ENCODE results near the gene RPS2.

The RPS2 gene

DNA sequence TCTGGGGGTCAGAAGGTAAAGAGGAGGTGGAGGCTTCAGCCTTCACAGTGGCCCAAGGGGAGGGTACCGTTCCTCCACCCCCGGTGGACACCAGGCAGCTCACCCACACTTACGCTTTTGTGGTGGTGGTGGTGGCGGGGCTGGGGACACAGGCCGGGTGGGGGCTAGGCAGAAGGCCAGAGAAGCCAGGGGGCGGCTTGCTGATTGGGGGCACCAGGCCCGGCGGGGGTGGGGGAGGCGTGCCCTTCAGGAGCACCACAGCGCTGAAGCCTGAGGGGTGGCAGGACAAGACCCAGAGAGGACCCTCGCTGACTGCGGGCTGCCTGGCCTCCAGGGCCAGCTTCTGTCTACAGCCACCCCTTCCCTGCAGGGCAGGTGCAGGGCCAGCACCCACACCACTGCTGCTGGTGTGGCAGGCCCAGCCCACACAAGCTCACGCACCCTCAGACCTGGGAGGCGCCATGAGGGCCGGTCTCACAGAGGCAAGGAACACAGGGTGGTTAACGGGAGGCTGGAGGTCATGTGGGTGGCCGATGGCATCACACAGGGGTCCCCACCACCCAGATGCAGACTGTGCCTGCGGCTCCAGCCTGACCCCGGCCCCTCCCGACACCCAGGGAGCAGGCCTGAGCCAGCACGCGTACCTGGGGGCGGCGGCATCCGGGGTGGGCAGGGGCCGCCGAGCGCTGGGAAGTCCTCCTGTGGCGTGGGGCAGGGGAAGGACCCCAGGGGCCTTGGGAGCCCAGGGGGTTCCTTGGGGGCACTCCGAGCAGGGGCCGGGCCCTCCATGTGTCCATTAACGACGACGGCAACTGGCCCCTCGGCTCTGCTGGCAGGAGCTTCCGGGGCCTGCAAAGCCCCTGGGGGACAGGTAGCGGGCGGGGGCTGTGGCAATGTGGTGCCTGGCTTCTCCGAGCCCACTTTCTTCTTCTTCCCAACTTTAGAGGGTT lies 34.5 kb upstream of the RPS2 start:
- no peak for DNase-seq

DNA sequence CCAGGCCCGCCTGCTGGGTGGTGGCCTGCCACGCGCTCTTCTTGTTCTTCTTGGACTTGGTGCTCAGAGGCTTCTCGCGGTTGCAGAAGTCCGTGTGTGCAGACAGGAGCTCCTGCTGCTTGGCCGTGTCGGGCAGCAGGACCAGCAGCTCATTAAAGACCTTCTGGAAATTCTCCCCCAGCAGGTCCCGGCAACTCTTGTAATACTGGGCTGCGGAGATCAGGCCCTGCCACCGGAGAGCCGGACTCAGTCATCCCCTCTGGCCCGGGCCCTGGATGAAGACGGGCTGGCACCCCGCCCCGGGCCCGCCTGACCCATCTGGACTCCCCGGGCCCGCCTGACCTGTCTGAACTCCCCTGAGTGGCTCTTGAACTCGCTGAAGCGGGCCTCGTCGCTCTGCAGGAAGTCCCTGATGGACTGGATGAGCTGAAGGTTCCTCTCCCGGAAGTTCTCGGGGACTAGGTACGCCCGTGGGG lies 33.8 kb upstream of the RPS2 start:
- no peak for DNase-seq

DNA sequence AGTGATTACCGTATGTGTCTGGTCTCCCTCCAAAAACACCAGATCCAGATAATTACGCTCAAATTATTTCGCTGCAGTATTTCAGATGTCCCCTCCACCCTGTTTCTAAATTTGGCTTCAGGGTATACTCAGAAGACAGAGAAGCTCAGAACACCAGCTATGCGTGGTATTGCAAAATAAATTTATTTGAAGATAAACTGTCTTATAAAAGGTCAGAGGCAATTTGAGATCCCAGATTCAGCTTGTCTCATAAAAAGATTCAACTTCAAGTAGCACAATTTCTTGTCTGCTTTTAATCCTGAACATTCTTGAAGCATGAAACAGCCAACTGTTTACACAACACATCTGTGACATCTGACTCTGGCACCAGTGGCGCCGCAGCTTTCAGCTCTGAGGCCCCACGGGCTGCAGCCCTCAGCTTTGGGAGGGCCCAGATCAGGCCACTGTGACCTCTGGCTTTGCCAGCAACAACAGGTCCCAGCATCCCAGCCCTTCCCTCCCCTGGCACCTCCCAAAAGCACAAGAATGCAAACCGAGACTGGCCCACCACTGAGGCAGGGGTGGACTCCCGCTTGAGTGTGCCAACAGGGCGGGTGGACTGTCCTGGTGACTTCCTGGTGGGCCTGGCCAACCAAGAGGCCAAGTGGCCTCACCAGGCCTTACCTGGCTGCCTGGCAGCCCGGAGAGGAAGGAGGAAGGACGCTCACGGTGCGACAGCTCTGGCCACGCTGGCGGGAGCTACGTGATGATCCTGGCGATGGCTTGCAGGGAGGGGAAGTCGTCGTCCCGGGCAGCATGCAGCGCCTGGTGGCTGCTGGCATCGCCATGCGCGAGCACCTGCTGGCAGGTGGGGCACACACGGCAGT lies 33.1 kb upstream of the RPS2 start:
- no peak for DNase-seq

GRCh38 chr16:1993731-1994131 lies 29.1 kb upstream of the RPS2 start:
- no peak for DNase-seq

DNA sequence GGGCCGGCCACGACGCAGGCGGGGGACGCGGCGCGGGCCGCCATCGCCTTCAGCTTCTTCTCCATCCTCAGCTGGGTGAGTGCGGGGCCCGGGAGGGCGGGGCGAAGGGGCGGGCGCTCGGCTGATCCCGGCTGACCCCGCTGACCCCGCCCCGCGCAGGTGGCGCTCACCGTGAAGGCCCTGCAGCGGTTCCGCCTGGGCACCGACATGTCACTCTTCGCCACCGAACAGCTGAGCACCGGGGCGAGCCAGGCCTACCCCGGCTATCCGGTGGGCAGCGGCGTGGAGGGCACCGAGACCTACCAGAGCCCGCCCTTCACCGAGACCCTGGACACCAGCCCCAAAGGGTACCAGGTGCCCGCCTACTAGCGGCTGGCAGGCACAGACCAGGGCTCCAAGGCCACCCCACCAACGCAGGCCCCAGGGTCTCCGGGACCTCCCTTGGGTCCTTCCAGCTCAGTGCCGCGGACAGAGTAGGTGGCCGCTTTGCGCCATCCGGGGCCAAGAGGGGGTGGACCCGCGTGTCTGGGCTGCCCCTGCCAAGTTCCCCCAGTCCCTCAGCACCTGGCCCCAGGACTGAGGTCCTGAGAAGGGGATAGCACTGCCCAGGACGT lies 28.2 kb upstream of the RPS2 start:
- no peak for DNase-seq

DNA sequence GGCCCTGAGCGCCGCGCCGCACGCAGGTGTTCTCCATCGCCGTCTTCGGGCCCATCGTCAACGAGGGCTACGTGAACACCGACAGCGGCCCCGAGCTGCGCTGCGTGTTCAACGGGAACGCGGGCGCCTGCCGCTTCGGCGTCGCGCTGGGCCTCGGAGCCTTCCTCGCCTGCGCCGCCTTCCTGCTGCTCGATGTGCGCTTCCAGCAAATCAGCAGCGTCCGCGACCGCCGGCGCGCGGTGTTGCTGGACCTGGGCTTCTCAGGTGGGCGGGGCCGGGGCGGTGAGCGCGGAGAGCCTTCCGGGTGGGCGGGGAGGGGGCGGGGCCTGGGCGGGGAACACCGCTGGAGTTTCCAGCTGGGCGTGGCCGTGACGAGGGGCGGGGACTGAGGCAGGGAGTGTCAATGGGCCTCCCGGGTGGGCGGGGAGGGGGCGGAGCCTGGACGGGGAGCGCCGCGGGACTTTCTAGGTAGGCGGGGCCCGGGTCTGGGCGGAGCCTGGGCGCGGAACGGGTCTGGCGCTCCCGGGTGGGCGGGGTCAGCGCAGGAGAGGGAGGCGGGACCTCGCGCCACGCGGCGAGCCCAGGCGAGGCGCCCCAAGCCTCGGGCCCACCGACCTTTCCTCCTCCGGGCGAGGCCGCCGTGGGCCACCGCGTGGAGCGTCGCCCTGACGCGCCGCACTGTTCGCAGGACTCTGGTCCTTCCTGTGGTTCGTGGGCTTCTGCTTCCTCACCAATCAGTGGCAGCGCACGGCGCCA lies 27.5 kb upstream of the RPS2 start:
- DNase-seq, result no peak

GRCh38 chr16:1991588-1991947 lies 26.9 kb upstream of the RPS2 start:
- DNase-seq, result no peak

GRCh38 chr16:1991135-1991551 lies 26.5 kb upstream of the RPS2 start:
- DNase-seq, result no peak

DNA sequence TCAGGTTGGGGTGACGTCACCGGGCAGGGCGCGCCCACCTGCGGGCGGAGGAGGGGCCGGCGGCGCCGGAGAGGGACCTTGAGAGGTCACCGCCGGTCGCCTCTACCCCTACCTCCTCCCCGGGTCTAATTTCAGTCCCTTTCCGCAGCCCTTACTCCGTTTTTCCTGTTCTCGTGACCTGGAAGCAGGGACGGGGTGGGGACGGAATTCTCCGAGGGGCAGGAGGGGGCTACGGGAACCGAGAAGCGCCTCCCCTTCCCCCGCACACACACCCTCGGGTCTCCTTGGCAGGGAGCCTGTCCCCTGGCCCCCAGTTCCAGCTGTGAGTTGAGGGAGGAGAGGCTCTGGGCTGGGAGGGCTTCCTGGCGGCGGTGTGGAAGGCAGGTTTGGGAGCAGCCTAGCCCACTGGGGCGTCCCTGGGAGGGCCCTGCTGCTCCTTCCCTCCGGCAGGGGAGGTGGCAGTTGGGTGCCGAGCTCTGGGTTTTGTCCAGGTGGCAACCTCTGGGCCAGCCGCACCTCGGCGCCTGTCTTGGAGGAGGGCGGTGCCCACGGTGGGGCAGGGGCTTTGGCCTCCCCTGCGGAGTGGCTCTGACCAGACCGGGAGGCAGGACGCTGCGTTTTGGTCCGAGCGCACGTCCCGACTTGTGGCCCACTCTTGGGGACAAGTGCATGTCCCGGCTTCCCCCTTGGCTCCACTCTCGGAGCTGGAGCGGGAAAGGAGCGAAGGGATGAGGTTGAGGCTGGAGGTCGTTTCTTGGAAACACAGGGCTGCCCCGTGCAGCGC lies 25.9 kb upstream of the RPS2 start:
- no peak for DNase-seq

DNA sequence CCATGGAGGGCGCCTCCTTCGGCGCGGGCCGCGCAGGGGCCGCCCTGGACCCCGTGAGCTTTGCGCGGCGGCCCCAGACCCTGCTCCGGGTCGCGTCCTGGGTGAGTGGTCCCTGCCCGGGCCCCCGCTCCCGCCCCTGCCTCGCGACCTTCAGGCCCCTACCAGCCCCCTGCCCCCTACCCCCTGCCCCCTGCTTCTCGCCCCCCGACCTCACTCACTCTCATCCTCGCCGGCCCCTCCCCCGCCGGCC lies 25.4 kb upstream of the RPS2 start:
- DNase-seq, result no peak

GRCh38 chr16:1989209-1990100 lies 24.8 kb upstream of the RPS2 start, which contains the start of gene SYNGR3:
SYNGR3 (plus strand) TSS chr16:1989970; CDS start chr16:1990103, 133 bp downstream.
- DNase-seq, result no peak

DNA sequence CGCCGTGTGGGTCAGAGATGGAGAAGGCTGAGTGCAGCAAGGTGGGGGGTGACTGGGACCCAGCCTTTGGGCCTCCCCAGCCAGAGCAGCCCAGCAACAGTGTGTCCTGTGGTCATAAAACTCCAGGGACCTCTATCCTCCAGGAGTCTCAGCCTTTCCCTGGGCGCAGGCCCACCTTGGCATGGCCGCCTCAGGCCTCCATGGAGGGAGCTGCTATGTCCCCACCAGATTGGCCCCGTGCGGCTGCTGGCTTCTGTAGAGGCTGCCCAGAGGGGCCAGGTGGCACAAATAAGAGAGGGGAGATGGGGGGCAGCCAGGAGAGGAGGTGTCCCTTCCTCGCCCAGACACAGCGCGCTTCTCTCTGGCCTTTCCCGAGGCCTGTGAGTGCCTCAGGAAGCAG lies 22.6 kb upstream of the RPS2 start:
- DNase-seq, result no peak

DNA sequence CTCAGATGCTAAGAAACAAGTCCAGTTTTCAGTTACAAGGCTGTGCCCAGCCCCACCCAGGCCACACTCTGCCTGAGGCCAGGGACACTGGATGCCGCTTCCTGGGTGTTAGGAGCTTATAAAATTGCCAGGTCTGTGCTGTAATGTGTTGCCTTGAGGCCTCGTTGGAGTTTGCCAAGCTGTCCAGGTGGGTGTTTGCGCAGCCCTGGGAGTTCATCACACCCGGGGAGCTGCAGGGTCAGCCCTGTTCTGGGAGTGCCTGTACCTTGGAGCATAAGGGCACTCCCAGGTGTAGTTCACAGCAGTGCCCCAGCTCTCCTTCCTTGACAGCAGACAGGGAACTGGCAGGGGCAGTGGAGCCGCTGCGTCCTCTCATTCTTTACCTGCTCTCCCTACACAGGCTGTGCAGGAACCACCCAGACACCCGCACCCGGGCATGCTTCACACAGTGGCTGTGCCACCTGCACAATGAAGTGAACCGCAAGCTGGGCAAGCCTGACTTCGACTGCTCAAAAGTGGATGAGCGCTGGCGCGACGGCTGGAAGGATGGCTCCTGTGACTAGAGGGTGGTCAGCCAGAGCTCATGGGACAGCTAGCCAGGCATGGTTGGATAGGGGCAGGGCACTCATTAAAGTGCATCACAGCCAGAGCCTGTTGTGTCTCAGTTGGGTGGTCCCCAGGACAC lies 21.0 kb upstream of the RPS2 start:
- no peak for DNase-seq

- no peak for DNase-seq
Observed at GRCh38 chr16:1984347-1985225, 20.0 kb upstream of the RPS2 start.

DNA sequence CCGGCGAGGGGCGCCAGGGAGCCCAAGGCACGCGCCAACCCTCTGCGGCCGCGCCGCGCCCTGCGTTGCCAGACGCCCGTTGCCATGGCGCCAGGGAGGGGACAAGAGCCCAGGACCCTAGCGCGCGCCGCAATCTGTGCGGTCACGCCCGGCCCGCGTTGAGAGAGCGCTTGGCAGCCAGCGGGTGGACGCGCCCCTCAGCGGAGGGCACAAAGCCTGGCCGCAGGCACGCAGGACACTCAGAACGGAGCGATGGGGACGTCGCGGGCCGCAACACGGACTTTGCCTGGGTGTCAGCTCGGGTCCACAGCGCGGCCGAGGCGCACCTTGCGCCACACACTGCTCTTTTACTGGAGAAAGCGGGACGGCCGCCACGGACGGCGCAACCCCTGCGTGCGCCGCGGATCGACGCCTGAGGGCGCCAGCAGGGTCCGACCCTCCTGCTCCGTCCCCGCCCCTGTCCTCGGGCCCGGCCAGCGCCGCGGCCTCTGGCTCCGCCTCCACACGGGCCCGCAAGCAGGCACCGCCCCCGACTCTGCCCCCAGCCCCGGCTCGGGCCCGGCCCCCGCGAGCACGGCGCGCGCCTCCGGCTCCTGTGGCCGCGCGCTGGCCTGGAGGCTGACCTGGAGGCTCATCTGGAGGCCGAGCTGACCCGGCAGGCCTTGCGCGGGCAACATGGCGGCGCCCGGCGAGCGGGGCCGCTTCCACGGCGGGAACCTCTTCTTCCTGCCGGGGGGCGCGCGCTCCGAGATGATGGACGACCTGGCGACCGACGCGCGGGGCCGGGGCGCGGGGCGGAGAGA lies 19.1 kb upstream of the RPS2 start, which contains the start of gene GFER:
TSS of gene GFER (plus strand) at position 650 of the 803 bp plus-strand sequence. CDS start at position 676, 26 bp downstream.
- DNase-seq, result peak; percentile 92

DNA sequence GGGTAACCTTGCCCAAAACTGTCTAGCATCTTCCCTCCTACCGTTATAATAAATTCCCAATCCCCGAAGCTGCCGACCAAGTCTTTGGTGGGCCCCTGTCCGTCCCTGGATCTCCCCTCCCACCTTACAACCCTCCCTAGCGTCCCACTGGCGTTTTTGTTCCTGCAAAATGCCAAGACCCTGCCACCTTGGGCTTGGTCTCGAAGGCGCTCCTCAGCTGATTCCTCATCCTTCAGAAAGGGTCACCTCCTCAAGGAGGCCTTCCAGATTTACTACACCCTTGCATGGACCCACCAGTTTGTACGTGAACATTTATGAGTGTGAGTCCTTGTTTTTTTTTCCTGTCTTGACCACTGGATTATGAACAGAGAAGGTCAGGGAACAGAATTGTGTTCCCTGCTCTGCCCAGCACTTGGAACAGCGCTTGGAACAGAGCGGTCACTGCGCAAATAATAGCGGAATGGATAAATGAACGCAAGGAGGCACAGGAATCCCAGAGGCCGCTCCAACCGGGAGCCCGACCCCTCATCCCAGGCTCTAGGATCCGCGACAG lies 18.4 kb upstream of the RPS2 start:
- DNase-seq, result no peak

DNA sequence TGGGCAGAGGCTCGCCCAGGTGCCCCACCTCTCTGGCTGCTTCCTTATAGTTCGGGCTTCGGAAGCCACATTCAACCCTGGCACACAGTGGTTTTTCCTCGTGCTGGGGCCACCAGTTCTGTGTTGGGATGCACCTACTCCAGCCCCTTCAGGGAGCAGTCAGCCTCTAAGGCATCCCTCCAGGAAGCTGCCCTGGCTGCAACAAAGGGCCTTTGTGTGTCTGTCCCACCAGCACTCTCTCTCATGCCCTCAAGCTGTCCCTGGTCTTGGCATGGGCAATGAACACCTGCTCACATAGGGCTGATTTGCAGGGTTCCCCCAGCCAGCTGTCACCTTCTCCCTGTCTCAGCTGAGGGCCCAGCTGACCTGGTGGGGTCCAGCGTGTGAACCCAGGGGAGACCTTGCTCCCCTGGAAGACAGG lies 17.4 kb upstream of the RPS2 start:
- DNase-seq, result no peak

- DNase-seq, result no peak
Observed at GRCh38 chr16:1981398-1981836, 16.8 kb upstream of the RPS2 start, which contains the start of gene NOXO1. NOXO1 (minus strand) TSS chr16:1981469; CDS start chr16:1981179, 290 bp downstream.

All from GDM1 (cell line).